GM23338 (cell line): ENCODE measurements around the gene CHD9. TPM values are rescaled to one million over a fixed set of nuclear protein-coding genes. Genes with fewer than 3 reads are reported as not detected.

Experiments used
- ATAC-seq: fragments of 200-7000 bp; cut with Tn5 transposase; 3 replicates; pipeline ENCODE4 v1.9.1; 2020
- DNase-seq: peaks from one replicate; pipeline ENCODE4 v3.0.0-alpha.2; 2015; ENCODE audit warnings: low spot score
- H2AFZ ChIP-seq: fragments of 200-600 bp; sonication (generic); 2 replicates; pipeline ENCODE4 v1.8.0; 2016; ENCODE audit warnings: antibody characterized with exemption, mild to moderate bottlenecking, moderate library complexity
- H3F3A ChIP-seq: fragments of 200-600 bp; sonication (generic); replicated peaks from 2 replicates; pipeline ENCODE4 v1.8.0; 2017; ENCODE audit warnings: antibody characterized with exemption, mixed run types, low read depth
- H3K27ac ChIP-seq: fragments of 200-600 bp; sonication (generic); 2 replicates; pipeline ENCODE4 v1.6.1; 2016; ENCODE audit warnings: low read depth
- H3K27me3 ChIP-seq: fragments of 200-600 bp; sonication (generic); 2 replicates; pipeline ENCODE4 v1.8.0; 2016; ENCODE audit warnings: mild to moderate bottlenecking, mixed run types, moderate library complexity; ENCODE audit not compliant: insufficient read depth
- H3K36me3 ChIP-seq: fragments of 200-600 bp; sonication (generic); 2 replicates; pipeline ENCODE4 v1.8.0; 2016; ENCODE audit warnings: mild to moderate bottlenecking; ENCODE audit not compliant: insufficient read depth
- H3K4me1 ChIP-seq: fragments of 200-600 bp; sonication (generic); 2 replicates; pipeline ENCODE4 v1.8.0; 2016; ENCODE audit warnings: mild to moderate bottlenecking, moderate library complexity; ENCODE audit not compliant: insufficient read depth
- H3K4me2 ChIP-seq: fragments of 200-600 bp; sonication (generic); 2 replicates; pipeline ENCODE4 v1.7.1; 2017; ENCODE audit warnings: mixed run types
- H3K4me3 ChIP-seq: fragments of 200-600 bp; sonication (generic); 2 replicates; pipeline ENCODE4 v1.6.1; 2016; ENCODE audit warnings: mixed run types
- H3K79me2 ChIP-seq: fragments of 200-600 bp; sonication (generic); replicated peaks from 2 replicates; pipeline ENCODE4 v1.8.0; 2017; ENCODE audit warnings: mild to moderate bottlenecking; ENCODE audit not compliant: insufficient read depth
- H3K9me2 ChIP-seq: fragments of 200-600 bp; sonication (generic); 2 replicates; pipeline ENCODE4 v1.8.0; 2017; ENCODE audit not compliant: insufficient read depth
- H4K20me1 ChIP-seq: fragments of 200-600 bp; sonication (generic); replicated peaks from 2 replicates; pipeline ENCODE4 v1.8.0; 2017; ENCODE audit warnings: mild to moderate bottlenecking; ENCODE audit not compliant: insufficient read depth
- H3K27ac Mint-ChIP-seq: 2 replicates; pipeline ENCODE4 v1.8.0; 2020; ENCODE audit warnings: inconsistent platforms, mild to moderate bottlenecking, moderate library complexity, mixed read lengths
- H3K27me3 Mint-ChIP-seq: 3 replicates; pipeline ENCODE4 v1.8.0; 2022; ENCODE audit warnings: low read depth, mild to moderate bottlenecking, moderate library complexity, mixed read lengths, inconsistent platforms; ENCODE audit not compliant: insufficient read depth, poor library complexity
- H3K36me3 Mint-ChIP-seq: 3 replicates; pipeline ENCODE4 v1.8.0; 2021; ENCODE audit warnings: low read depth, mild to moderate bottlenecking, inconsistent platforms, moderate library complexity, mixed read lengths
- H3K4me1 Mint-ChIP-seq: 3 replicates; pipeline ENCODE4 v1.8.0; 2020; ENCODE audit warnings: mild to moderate bottlenecking, inconsistent platforms, mixed read lengths
- H3K4me3 Mint-ChIP-seq: 3 replicates; pipeline ENCODE4 v1.8.0; 2021; ENCODE audit warnings: moderate library complexity, mild to moderate bottlenecking, inconsistent platforms, mixed read lengths
- H3K9me3 Mint-ChIP-seq: 3 replicates; pipeline ENCODE4 v1.8.0; 2020; ENCODE audit warnings: moderate library complexity, mild to moderate bottlenecking, inconsistent platforms, mixed read lengths
- CREB1 ChIP-seq: fragments of 250-450 bp; sonication (Bioruptor Pico); IDR thresholded peaks from 2 replicates; pipeline ENCODE4 v1.5.0; 2020; ENCODE audit warnings: low read depth, mild to moderate bottlenecking, moderate library complexity
- EZH2phosphoT487 ChIP-seq: fragments of 200-600 bp; sonication (generic); IDR thresholded peaks from one replicate; pipeline ENCODE4 v1.8.1; 2018; ENCODE audit warnings: antibody characterized with exemption; ENCODE audit not compliant: unreplicated experiment
- JUNB ChIP-seq: IDR thresholded peaks from one replicate; pipeline ENCODE4 v1.6.1; 2016; ENCODE audit warnings: antibody characterized with exemption; ENCODE audit not compliant: unreplicated experiment
- polyA plus RNA-seq: library from polyadenylated mRNA; unstranded; fragments of >200 nt; fragmentation: Nextera tagmentation; extraction: Ambion mirVana; gene quantifications from 2 replicates; pipeline ENCODE4 v1.2.1, GENCODE V29; 2016
- total RNA-seq: library from RNA; depleted of rRNA; stranded (reverse); fragments of >200 nt; shearing (Covaris generic); gene quantifications from 2 replicates; pipeline ENCODE4 v1.2.3, GENCODE V29; 2014
- TF ChIP-seq, protein P1 (sequence below): IDR thresholded peaks from 2 replicates; pipeline ENCODE4 v1.6.1; 2016; ENCODE audit warnings: antibody characterized with exemption
- TF ChIP-seq, protein P2 (sequence below): fragments of 250-450 bp; sonication (Bioruptor Pico); IDR thresholded peaks from 2 replicates; pipeline ENCODE4 v1.5.0; 2020; ENCODE audit warnings: mild to moderate bottlenecking, moderate library complexity

The CHD9 gene
- total and polyA plus RNA-seq, 2 experiments from 2014 or later = 18.8 to 46.6 TPM

DNA sequence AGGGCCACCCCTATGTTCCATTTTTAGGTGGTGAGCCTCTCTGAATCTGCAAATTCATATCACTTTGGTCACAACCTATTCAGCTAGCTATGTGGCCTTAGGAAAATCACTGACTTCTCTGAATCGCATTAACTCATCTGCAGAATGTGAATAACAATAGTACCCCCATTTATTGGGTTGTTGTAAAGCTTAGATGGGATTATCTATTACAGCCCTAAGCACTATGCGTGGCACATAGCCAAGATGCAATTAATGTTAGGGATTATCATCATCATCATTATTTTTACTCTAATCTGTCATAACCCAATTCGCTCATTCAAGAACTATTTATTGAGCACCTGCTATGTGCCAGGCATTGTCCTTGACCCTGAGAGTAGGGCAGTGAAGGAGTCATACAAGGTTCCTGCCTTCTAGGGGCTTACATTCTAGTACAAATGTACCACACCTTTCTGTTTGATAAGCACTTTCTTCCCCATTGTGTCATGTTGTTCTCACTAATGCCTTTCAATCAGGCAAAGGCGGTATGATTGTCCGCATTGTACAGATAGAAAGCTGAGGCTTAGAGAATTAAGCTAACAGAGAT, 38.5 kb downstream of the CHD9 start:
- H4K20me1 ChIP-seq = no peaks in the 10 kb centered on the region
- DNase-seq (no peak), ATAC-seq (no peak)
- H3K4me2 ChIP-seq = no peak overlapping the region
- Mint-ChIP-seq H3K4me3 (no peak overlapping the region), H3K36me3 (peaks cover 3% of the 10 kb centered on the region; the same call in 1 of the 3 replicates), H3K4me1 (peaks cover 52% of the 10 kb centered on the region), H3K27me3 (peaks cover 8% of the 10 kb centered on the region), H3K9me3 (no peaks in the 10 kb centered on the region), H3K27ac (no peak overlapping the region)
- H3K27ac ChIP-seq = no peak overlapping the region
- H2AFZ ChIP-seq = no peak overlapping the region
- H3K4me1 ChIP-seq = peaks cover 58% of the 10 kb centered on the region
- no peaks in the 10 kb centered on the region for H3K36me3 ChIP-seq
- no peak for TF ChIP-seq EZH2phosphoT487
- TF ChIP-seq CREB1 (CRISPR knock-in tag) = no peak
- no peak for TF ChIP-seq JUNB
- TF ChIP-seq, protein P1, sequence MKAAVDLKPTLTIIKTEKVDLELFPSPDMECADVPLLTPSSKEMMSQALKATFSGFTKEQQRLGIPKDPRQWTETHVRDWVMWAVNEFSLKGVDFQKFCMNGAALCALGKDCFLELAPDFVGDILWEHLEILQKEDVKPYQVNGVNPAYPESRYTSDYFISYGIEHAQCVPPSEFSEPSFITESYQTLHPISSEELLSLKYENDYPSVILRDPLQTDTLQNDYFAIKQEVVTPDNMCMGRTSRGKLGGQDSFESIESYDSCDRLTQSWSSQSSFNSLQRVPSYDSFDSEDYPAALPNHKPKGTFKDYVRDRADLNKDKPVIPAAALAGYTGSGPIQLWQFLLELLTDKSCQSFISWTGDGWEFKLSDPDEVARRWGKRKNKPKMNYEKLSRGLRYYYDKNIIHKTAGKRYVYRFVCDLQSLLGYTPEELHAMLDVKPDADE = no peak
- TF ChIP-seq, protein P2, sequence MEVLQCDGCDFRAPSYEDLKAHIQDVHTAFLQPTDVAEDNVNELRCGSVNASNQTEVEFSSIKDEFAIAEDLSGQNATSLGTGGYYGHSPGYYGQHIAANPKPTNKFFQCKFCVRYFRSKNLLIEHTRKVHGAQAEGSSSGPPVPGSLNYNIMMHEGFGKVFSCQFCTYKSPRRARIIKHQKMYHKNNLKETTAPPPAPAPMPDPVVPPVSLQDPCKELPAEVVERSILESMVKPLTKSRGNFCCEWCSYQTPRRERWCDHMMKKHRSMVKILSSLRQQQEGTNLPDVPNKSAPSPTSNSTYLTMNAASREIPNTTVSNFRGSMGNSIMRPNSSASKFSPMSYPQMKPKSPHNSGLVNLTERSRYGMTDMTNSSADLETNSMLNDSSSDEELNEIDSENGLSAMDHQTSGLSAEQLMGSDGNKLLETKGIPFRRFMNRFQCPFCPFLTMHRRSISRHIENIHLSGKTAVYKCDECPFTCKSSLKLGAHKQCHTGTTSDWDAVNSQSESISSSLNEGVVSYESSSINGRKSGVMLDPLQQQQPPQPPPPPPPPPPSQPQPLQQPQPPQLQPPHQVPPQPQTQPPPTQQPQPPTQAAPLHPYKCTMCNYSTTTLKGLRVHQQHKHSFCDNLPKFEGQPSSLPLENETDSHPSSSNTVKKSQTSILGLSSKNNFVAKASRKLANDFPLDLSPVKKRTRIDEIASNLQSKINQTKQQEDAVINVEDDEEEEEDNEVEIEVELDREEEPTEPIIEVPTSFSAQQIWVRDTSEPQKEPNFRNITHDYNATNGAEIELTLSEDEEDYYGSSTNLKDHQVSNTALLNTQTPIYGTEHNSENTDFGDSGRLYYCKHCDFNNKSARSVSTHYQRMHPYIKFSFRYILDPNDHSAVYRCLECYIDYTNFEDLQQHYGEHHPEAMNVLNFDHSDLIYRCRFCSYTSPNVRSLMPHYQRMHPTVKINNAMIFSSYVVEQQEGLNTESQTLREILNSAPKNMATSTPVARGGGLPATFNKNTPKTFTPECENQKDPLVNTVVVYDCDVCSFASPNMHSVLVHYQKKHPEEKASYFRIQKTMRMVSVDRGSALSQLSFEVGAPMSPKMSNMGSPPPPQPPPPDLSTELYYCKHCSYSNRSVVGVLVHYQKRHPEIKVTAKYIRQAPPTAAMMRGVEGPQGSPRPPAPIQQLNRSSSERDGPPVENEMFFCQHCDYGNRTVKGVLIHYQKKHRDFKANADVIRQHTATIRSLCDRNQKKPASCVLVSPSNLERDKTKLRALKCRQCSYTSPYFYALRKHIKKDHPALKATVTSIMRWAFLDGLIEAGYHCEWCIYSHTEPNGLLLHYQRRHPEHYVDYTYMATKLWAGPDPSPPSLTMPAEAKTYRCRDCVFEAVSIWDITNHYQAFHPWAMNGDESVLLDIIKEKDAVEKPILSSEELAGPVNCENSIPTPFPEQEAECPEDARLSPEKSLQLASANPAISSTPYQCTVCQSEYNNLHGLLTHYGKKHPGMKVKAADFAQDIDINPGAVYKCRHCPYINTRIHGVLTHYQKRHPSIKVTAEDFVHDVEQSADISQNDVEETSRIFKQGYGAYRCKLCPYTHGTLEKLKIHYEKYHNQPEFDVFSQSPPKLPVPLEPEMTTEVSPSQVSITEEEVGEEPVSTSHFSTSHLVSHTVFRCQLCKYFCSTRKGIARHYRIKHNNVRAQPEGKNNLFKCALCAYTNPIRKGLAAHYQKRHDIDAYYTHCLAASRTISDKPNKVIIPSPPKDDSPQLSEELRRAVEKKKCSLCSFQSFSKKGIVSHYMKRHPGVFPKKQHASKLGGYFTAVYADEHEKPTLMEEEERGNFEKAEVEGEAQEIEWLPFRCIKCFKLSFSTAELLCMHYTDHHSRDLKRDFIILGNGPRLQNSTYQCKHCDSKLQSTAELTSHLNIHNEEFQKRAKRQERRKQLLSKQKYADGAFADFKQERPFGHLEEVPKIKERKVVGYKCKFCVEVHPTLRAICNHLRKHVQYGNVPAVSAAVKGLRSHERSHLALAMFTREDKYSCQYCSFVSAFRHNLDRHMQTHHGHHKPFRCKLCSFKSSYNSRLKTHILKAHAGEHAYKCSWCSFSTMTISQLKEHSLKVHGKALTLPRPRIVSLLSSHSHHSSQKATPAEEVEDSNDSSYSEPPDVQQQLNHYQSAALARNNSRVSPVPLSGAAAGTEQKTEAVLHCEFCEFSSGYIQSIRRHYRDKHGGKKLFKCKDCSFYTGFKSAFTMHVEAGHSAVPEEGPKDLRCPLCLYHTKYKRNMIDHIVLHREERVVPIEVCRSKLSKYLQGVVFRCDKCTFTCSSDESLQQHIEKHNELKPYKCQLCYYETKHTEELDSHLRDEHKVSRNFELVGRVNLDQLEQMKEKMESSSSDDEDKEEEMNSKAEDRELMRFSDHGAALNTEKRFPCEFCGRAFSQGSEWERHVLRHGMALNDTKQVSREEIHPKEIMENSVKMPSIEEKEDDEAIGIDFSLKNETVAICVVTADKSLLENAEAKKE (CRISPR knock-in tag) = no peak
- H3K9me2 ChIP-seq = no peaks in the 10 kb centered on the region
- H3K79me2 ChIP-seq = peaks cover 9% of the 10 kb centered on the region
- no peaks in the 10 kb centered on the region for H3K27me3 ChIP-seq
- peaks cover 4% of the 10 kb centered on the region; the same call in 1 of the 2 replicates for H3F3A ChIP-seq
- no peak overlapping the region for H3K4me3 ChIP-seq
